ENCODE results near the gene NAV3.

- TF ChIP-seq CTCF (conservative IDR thresholded peaks at IDR 0.05; ENCODE audit: low read depth, low read length) (no peak), RFX5 (IDR thresholded peaks at IDR 0.05; ENCODE audit: low read depth, low read length) (no peak), MAZ (IDR thresholded peaks at IDR 0.05; ENCODE audit: borderline replicate concordance, low read depth, low read length) (no peak), RAD21 (IDR thresholded peaks at IDR 0.05; ENCODE audit: low read length) (no peak), FOS (IDR thresholded peaks at IDR 0.05; ENCODE audit: low read depth, low read length) (no peak), CHD1 (IDR thresholded peaks at IDR 0.05; ENCODE audit: low read depth, low read length) (no peak), CEBPB (IDR thresholded peaks at IDR 0.05; ENCODE audit: low read depth, low read length) (peak; percentile 62), POLR2A (IDR thresholded peaks at IDR 0.05; ENCODE audit: low read depth, low read length) (no peak), BHLHE40 (IDR thresholded peaks at IDR 0.05; ENCODE audit: low read depth, low read length) (no peak)
- TF ChIP-seq, protein P1, sequence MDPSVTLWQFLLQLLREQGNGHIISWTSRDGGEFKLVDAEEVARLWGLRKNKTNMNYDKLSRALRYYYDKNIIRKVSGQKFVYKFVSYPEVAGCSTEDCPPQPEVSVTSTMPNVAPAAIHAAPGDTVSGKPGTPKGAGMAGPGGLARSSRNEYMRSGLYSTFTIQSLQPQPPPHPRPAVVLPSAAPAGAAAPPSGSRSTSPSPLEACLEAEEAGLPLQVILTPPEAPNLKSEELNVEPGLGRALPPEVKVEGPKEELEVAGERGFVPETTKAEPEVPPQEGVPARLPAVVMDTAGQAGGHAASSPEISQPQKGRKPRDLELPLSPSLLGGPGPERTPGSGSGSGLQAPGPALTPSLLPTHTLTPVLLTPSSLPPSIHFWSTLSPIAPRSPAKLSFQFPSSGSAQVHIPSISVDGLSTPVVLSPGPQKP (IDR thresholded peaks at IDR 0.05; ENCODE audit: borderline replicate concordance, low read depth, low read length): no peak
- TF ChIP-seq, protein P2, sequence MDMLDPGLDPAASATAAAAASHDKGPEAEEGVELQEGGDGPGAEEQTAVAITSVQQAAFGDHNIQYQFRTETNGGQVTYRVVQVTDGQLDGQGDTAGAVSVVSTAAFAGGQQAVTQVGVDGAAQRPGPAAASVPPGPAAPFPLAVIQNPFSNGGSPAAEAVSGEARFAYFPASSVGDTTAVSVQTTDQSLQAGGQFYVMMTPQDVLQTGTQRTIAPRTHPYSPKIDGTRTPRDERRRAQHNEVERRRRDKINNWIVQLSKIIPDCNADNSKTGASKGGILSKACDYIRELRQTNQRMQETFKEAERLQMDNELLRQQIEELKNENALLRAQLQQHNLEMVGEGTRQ (IDR thresholded peaks at IDR 0.05; ENCODE audit: low read depth, low read length): no peak
These were observed 188.2 kb downstream of the NAV3 start for GRCh38 chr12:78018939-78019338.

All from IMR-90 (cell line).